ENCODE results near the gene SMARCD3.

- TF ChIP-seq, protein P1, sequence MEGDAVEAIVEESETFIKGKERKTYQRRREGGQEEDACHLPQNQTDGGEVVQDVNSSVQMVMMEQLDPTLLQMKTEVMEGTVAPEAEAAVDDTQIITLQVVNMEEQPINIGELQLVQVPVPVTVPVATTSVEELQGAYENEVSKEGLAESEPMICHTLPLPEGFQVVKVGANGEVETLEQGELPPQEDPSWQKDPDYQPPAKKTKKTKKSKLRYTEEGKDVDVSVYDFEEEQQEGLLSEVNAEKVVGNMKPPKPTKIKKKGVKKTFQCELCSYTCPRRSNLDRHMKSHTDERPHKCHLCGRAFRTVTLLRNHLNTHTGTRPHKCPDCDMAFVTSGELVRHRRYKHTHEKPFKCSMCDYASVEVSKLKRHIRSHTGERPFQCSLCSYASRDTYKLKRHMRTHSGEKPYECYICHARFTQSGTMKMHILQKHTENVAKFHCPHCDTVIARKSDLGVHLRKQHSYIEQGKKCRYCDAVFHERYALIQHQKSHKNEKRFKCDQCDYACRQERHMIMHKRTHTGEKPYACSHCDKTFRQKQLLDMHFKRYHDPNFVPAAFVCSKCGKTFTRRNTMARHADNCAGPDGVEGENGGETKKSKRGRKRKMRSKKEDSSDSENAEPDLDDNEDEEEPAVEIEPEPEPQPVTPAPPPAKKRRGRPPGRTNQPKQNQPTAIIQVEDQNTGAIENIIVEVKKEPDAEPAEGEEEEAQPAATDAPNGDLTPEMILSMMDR (conservative IDR thresholded peaks at IDR 0.05), result no peak
- TF ChIP-seq EZH2 (IDR thresholded peaks at IDR 0.05; ENCODE audit: low read depth), result no peak
Observed at GRCh38 chr7:151278949-151279348, 30.5 kb upstream of the SMARCD3 start.
